ENCODE measurements around the gene TMEM86A.
A peak's percentile ranks its signal among the peaks of the same experiment; 100 is the strongest.

TMEM86A gene

DNA sequence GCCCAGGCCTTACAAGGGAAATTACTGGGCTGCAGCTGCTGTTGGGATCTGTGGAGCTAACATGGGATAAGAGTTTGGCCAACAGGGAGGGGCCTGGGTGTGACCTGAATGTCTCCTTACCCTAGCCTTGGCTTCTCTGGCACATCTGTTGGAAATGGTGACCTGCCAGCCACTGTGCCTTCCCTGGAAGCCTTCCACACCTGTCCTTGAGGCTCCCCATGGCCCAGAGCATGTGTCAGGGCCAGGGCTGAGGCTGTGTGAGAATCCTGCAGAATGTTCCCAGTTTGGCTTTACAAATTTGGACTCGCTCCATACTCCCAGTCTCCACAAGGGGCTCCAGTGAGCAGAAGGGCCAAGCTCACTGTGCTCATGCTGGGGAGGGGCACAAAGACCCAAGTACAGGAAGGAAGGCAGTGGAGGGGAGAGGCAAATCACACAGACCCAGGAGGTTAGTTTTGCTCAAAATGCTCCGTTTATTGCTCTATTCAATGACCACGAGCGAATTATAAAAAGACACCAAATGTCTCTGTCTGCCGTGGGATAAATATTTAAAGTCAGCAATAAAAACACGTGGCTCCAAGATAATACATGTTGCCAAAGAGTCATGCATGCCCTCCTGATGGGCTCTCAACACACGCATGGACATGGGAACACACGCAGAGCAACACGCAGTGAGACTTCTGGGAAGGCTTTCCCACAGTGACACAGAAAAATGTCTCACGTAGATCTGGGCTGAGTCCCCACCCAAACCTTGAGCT lies 29.1 kb downstream of the TMEM86A start:
- peak; percentile 70 for DNase-seq

DNA sequence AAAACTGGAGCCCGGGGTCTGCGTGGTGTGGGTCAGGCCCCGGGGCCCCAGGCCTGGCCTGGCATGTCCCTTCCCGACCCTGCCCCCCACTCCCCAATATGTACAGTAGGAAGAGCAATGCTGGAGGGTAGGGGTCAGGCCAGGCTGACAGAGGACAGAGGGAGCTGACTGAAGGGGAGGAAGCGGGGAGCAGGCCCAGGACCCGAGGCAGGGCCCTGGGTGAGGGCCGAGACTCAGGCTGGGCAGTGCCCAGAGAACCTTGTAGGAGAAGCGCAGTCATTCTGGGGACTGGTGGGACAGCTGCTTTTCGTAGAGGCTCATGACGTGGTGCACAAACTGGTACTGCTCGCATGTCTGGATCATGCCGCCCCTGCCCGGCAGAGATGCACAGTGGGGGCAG lies 30.1 kb downstream of the TMEM86A start:
- DNase-seq = no peak

DNA sequence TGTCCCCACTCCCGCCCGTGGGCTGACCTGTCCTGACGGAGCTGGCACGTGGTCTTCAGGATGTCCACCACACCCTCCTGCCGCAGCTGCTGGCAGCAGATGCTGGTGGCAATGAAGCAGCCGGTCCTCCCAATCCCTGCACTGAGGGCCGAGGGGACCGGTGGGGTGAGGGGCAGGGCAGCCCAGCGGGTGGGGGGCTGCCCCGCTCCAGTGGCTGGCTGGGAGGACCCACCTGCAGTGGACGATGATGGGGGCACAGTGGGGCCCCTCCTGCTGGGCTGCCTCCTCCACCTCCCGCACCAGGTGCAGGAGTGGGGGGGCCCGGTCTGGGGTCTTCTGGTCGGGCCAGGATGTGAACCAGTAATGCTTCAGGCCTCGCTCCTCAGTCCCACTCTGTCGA lies 30.8 kb downstream of the TMEM86A start:
- DNase-seq = no peak

DNA sequence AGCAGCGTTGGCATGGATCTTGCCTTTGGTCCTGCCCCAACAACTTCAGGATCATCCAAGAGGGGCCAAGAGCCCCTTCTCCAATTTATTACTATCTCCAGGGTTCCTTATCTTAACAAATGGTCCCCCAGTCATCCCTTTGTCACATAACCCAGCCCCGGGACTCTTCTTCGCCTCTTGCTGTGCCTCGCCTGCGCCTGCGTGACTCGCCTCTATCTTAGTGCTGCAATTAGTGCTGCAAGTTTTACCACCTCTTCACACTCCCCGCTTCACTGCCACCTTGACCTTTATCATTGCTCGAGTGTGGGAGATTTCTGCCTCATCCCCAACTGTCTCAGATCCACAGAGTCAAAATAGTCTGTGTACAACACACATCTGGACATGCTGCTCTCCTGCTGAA lies 31.4 kb downstream of the TMEM86A start:
- DNase-seq = no peak

- no peak for DNase-seq
These were observed 32.9 kb downstream of the TMEM86A start for GRCh38 chr11:18731441-18731840.

- peak; percentile 85 for DNase-seq
These were observed 33.6 kb downstream of the TMEM86A start for GRCh38 chr11:18731949-18732821.

DNA sequence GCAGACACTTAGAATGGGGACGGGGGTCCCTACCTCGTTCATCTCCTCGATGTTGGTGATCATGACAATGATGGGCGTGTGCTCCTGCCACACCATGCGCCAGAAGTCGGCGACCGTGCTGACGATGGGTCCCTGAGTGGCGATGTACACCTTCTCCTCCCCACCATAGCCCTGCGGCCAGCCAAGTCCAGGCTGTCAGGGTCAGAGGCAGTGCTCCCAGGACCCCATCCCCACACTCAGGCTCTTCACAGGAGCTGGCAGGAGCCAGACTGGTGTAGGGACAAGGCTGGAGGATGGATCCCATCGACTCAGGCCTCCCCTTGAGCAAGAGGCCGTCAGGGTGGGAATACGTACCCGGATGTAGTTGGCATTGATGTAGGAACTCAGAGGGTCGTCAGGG lies 34.6 kb downstream of the TMEM86A start:
- DNase-seq = no peak

GRCh38 chr11:18736590-18737148 lies 38.1 kb downstream of the TMEM86A start:
- no peak for DNase-seq

GRCh38 chr11:18737642-18738041 lies 39.1 kb downstream of the TMEM86A start:
- no peak for DNase-seq

DNA sequence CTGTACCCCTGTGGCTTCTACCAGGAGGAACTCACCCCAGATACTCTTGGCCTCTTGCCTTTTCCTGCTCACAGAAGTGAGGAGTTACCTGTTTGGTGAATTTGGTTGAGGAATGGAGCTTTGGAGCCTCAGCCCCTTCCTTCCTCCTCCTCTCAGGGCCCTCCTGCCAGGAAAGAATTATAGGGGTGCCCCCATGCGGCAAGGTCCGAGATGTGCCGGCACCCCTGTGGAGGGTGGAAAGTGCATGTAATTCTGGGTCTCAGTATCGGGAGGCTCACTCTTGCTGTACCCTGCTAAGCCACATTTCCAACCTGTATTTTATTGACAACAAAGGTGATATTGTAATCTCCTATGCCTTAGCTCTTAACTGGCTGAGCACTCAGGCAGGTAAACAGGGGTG lies 41.1 kb downstream of the TMEM86A start:
- no peak for DNase-seq

DNA sequence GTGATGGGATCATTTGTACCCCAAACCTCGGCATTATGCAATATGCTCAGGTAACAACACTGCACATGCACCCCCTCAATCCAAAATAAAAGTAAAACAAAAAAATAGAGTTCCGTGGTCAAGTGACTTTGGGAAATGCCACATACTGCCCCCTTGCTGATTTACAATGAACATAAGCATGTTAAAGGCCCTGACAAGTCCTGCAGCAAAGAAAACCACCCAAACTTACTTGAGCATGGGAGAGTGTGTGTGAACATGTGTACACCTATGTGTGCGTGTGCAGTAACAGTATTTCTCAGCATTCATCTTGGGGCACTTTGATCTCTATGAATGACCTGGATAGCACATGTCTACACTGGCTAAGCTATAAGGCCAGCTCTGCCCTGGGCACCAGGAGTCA lies 43.2 kb downstream of the TMEM86A start:
- no peak for DNase-seq

DNA sequence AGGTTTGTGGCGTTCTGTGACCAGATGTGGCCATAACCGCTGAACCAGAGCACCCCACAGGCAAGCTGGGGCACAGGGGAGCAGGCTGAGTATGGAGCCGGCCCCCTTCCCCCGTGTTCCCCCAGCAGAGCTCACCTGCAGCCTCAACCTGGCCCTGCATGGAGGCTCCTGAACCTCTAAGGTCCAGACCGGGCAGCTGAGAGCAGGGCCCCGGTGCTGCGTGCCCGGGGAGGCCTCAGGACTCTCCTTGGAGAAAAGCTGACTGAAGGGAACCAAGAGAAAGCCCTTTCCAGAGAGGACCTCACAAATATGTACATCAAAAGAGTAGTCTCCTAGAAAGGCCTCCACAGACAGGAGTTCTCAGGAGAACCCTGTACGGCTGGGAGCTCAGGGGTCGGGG lies 44.8 kb downstream of the TMEM86A start:
- DNase-seq = no peak

GRCh38 chr11:18743900-18744514 lies 45.4 kb downstream of the TMEM86A start:
- no peak for DNase-seq

DNA sequence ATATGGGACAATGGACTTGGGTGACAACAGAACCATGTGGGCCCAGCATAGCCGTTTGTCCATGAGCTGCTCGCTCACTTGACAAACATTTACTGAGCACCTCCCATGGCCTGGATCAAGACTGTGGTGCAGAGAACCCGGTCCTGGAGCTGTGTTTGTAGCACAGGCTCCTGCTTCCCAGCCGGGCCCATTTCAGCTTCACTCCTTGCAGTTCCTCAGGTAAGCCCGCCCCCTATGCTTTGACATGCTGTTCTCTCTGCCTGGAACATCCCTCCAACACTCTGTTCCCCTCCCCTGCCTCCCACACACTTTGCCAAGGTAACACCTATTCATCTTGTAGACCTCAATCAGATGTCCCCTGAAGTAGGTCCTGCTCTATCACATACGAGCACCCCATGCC lies 46.7 kb downstream of the TMEM86A start:
- DNase-seq = no peak

- DNase-seq = no peak
These were observed 50.3 kb downstream of the TMEM86A start for GRCh38 chr11:18748766-18749365.

DNA sequence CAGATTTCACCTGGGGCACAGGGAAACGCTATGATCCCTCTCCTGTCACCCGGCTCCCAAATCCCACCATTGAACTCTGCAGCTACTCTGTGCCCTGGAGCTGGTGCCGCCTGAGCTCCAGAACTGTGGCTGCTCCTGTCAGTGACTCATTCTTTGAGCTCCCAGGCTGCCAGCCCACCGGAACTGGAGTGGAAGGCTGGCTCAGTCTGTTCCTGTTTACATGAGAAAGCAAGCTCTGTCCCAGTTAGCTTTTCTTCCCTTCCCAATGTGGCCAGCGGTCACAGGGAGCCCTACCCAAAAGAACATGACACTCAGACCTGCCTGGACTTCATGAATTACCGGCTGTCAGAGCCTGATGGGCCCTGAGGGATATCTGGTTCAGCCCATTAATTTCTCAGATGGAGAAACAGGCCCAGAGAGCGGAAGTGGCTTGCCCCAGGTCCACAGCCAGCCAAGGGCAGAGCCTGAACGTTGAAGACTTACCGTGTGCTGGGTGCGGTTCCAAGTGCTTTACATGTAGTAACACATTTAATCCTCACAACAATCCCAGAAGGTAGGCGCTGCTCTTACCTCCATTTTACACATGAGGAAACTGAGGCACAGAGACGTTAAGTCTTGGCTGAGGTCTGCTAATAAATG lies 51.2 kb downstream of the TMEM86A start:
- no peak for DNase-seq

- no peak for DNase-seq
These were observed 52.4 kb downstream of the TMEM86A start for GRCh38 chr11:18750944-18751343.

DNA sequence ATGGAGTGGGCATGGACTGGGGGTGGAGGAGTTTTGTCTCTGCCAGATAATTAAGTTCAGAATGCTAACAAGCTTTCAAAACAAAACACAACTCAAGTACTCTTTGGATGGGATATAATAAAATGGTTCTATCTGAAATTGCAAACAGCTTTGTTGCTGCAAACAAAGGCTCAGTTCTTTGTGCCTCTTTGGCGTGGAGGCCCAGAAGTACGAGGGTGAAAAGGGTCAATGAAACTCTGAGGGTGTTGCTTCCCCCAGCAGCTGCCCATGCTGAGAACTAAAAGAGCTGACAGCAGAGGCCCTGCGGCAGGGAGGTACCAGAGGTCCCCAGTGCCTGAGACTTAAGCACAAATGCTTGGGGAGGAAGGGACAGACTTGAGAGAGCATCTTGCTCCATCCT lies 53.9 kb downstream of the TMEM86A start:
- DNase-seq = no peak

- DNase-seq = no peak
These were observed 55.7 kb downstream of the TMEM86A start for GRCh38 chr11:18754308-18754707.
